IMR-90 (cell line): ENCODE measurements around the gene ZNF621. TPM values are rescaled to one million over a fixed set of nuclear protein-coding genes. Genes with fewer than 3 reads are reported as not detected.

Experiments used
- ATAC-seq: fragments of 200-7000 bp; cut with Tn5 transposase; 2 replicates; pipeline ENCODE4 v1.9.1; 2020; ENCODE audit warnings: low read depth, mild to moderate bottlenecking, moderate library complexity
- BruUV-seq: library from RNA; stranded (reverse); fragments of 400-500 nt; replicated peaks from 2 replicates; lab custom pipeline; 2021; lab: Mats Ljungman, UMichigan
- CTCF ChIA-PET: fragments of 300-600 bp; formaldehyde crosslinking; extraction: SDS; loops from one replicate; lab custom pipeline; 2021; ENCODE audit warnings: antibody characterized with exemption; lab: Yijun Ruan, JAX
- POLR2A ChIA-PET: fragments of 300-600 bp; sonication (Branson Sonifier 250); formaldehyde crosslinking; loops from one replicate; lab custom pipeline; 2022; ENCODE audit warnings: antibody characterized with exemption; ENCODE audit not compliant: unreplicated experiment; lab: Charles Lee
- DNase-seq: peaks from one replicate; pipeline ENCODE4 v3.0.0; 2013
- H2AFZ ChIP-seq: replicated peaks from 2 replicates; pipeline ENCODE3; 2013; ENCODE audit warnings: low read length, mild to moderate bottlenecking; ENCODE audit not compliant: poor library complexity
- H2AK5ac ChIP-seq: 2 replicates; pipeline ENCODE4 v1.6.1; 2013; ENCODE audit warnings: low read depth, low read length, inconsistent platforms
- H2AK9ac ChIP-seq: replicated peaks from 2 replicates; pipeline ENCODE3; 2013; ENCODE audit warnings: mild to moderate bottlenecking, low read depth, low read length, moderate library complexity; ENCODE audit not compliant: poor library complexity
- H2BK120ac ChIP-seq: 2 replicates; pipeline ENCODE4 v1.6.1; 2013; ENCODE audit warnings: low read depth, low read length, inconsistent platforms
- H2BK15ac ChIP-seq: 3 replicates; pipeline ENCODE4 v1.6.1; 2013; ENCODE audit warnings: low read depth, low read length, inconsistent platforms
- H2BK20ac ChIP-seq: 2 replicates; pipeline ENCODE4 v1.6.1; 2013; ENCODE audit warnings: low read depth, mild to moderate bottlenecking, inconsistent platforms, low read length, moderate library complexity
- H2BK5ac ChIP-seq: 2 replicates; pipeline ENCODE4 v1.6.1; 2013; ENCODE audit warnings: mild to moderate bottlenecking, low read depth, low read length, inconsistent platforms; ENCODE audit not compliant: poor library complexity, severe bottlenecking
- H3K14ac ChIP-seq: replicated peaks from 2 replicates; pipeline ENCODE4 v1.6.1; 2013; ENCODE audit warnings: low read depth, low read length, inconsistent platforms
- H3K18ac ChIP-seq: 2 replicates; pipeline ENCODE4 v1.6.1; 2013; ENCODE audit warnings: low read depth, low read length, control low read depth
- H3K23ac ChIP-seq: 2 replicates; pipeline ENCODE4 v1.6.1; 2013; ENCODE audit warnings: low read depth, low read length, inconsistent platforms
- H3K27ac ChIP-seq: 2 replicates; pipeline ENCODE4 v1.5.1; 2013; ENCODE audit warnings: mild to moderate bottlenecking, control low read depth, low read length; ENCODE audit not compliant: insufficient read depth
- H3K27me3 ChIP-seq: 2 replicates; pipeline ENCODE4 v1.6.1; 2013; ENCODE audit warnings: low read length; ENCODE audit not compliant: control insufficient read depth, insufficient read depth
- H3K36me3 ChIP-seq: 2 replicates; pipeline ENCODE4 v1.6.1; 2013; ENCODE audit warnings: low read length, mixed read lengths; ENCODE audit not compliant: control insufficient read depth, insufficient read depth
- H3K4ac ChIP-seq: 2 replicates; pipeline ENCODE4 v1.6.1; 2013; ENCODE audit warnings: low read depth, low read length, inconsistent platforms
- H3K4me1 ChIP-seq: 2 replicates; pipeline ENCODE4 v1.6.1; 2013; ENCODE audit warnings: low read length, mixed read lengths; ENCODE audit not compliant: control insufficient read depth, insufficient read depth
- H3K4me2 ChIP-seq: 2 replicates; pipeline ENCODE4 v1.6.1; 2013; ENCODE audit warnings: low read depth, mild to moderate bottlenecking, control low read depth, low read length, moderate library complexity
- H3K4me3 ChIP-seq: 2 replicates; pipeline ENCODE4 v1.5.1; 2013; ENCODE audit warnings: low read depth, mild to moderate bottlenecking, control low read depth, low read length, moderate library complexity; ENCODE audit not compliant: insufficient read depth
- H3K56ac ChIP-seq: 2 replicates; pipeline ENCODE4 v1.6.1; 2013; ENCODE audit warnings: low read length, inconsistent platforms; ENCODE audit not compliant: insufficient read depth; ENCODE audit errors: extremely low read depth
- H3K79me1 ChIP-seq, 2 experiments: 2 replicates each; pipeline ENCODE4 v1.6.1; 2013; ENCODE audit warnings: low read length in 2 of 2, inconsistent platforms in 1 of 2, low read depth in 1 of 2
- H3K9ac ChIP-seq: 2 replicates; pipeline ENCODE4 v1.6.1; 2013; ENCODE audit warnings: low read depth, low read length, control low read depth
- H3K9me1 ChIP-seq: 2 replicates; pipeline ENCODE4 v1.6.1; 2013; ENCODE audit warnings: low read length, inconsistent platforms; ENCODE audit not compliant: insufficient read depth
- H3K9me3 ChIP-seq: 2 replicates; pipeline ENCODE4 v1.6.1; 2013; ENCODE audit warnings: low read length; ENCODE audit not compliant: control insufficient read depth, insufficient read depth
- H4K20me1 ChIP-seq: 2 replicates; pipeline ENCODE4 v1.6.1; 2013; ENCODE audit warnings: low read length, inconsistent platforms; ENCODE audit not compliant: insufficient read depth
- H4K5ac ChIP-seq: 2 replicates; pipeline ENCODE4 v1.6.1; 2013; ENCODE audit warnings: mild to moderate bottlenecking, low read depth, low read length, control low read depth
- H4K8ac ChIP-seq, 2 experiments: 2 replicates each; pipeline ENCODE4 v1.6.1; 2013; ENCODE audit warnings: low read depth in 2 of 2, low read length in 2 of 2, control low read depth in 1 of 2, inconsistent platforms in 1 of 2
- H4K91ac ChIP-seq: 2 replicates; pipeline ENCODE4 v1.6.1; 2013; ENCODE audit warnings: low read depth, low read length, inconsistent platforms; ENCODE audit not compliant: insufficient read depth
- BHLHE40 ChIP-seq: fragments of 150-350 bp; IDR thresholded peaks from 2 replicates; pipeline ENCODE4 v1.6.1; 2016; ENCODE audit warnings: mild to moderate bottlenecking, low read depth, low read length
- CEBPB ChIP-seq: IDR thresholded peaks from 2 replicates; pipeline ENCODE4 v1.6.1; 2012; ENCODE audit warnings: low read depth, low read length, improper control_type of control experiment
- CHD1 ChIP-seq: IDR thresholded peaks from 2 replicates; pipeline ENCODE4 v1.6.1; 2012; ENCODE audit warnings: low read depth, low read length, improper control_type of control experiment
- FOS ChIP-seq: fragments of 150-350 bp; IDR thresholded peaks from 2 replicates; pipeline ENCODE4 v1.6.1; 2016; ENCODE audit warnings: low read depth, low read length
- MAFK ChIP-seq: IDR thresholded peaks from 2 replicates; pipeline ENCODE4 v1.6.1; 2012; ENCODE audit warnings: low read depth, low read length, improper control_type of control experiment
- MAZ ChIP-seq: IDR thresholded peaks from 2 replicates; pipeline ENCODE4 v1.6.1; 2012; ENCODE audit warnings: low read depth, mild to moderate bottlenecking, low read length, improper control_type of control experiment, moderate library complexity, borderline replicate concordance
- MXI1 ChIP-seq: IDR thresholded peaks from 2 replicates; pipeline ENCODE4 v1.6.1; 2012; ENCODE audit warnings: low read depth, mild to moderate bottlenecking, low read length, moderate library complexity, borderline replicate concordance
- NFE2L2 ChIP-seq: fragments of 150-350 bp; IDR thresholded peaks from 2 replicates; pipeline ENCODE4 v1.6.1; 2016; ENCODE audit warnings: low read depth, mild to moderate bottlenecking, low read length
- RAD21 ChIP-seq: IDR thresholded peaks from 2 replicates; pipeline ENCODE4 v1.6.1; 2012; ENCODE audit warnings: low read length, improper control_type of control experiment
- RCOR1 ChIP-seq: IDR thresholded peaks from 2 replicates; pipeline ENCODE4 v1.6.1; 2012; ENCODE audit warnings: mild to moderate bottlenecking, low read length, improper control_type of control experiment; ENCODE audit not compliant: insufficient replicate concordance
- RFX5 ChIP-seq: IDR thresholded peaks from 2 replicates; pipeline ENCODE4 v1.8.0; 2012; ENCODE audit warnings: low read depth, mild to moderate bottlenecking, low read length, moderate library complexity
- WGBS, 2 experiments: methylation state at CpG; one replicate each; pipeline versions ENCODE4 v1.1.5 to v1.1.7; 2013; ENCODE audit warnings: missing lambda C conversion rate in 2 of 2; ENCODE audit not compliant: insufficient read length in 1 of 2; ENCODE audit errors: extremely low coverage in 2 of 2; 5-methylcytosine and 5-hydroxymethylcytosine counted together
- dilution Hi-C: fragments of 300-500 bp; cut with HindIII; formaldehyde crosslinking; loops from one replicate; pipeline ENCODE4 v1.14.3; 2018; ENCODE audit warnings: low sequenced_read_pairs; ENCODE audit not compliant: unreplicated experiment
- in situ Hi-C: fragments of 300-500 bp; cut with MboI; formaldehyde crosslinking; loops from 3 replicates; pipeline ENCODE4 v1.14.3; 2019; ENCODE audit warnings: low sequenced_read_pairs, inconsistent platforms, mixed read lengths
- intact Hi-C: fragments of 100-400 bp; cut with micrococcal nuclease; formaldehyde crosslinking; loops from 2 replicates; pipeline ENCODE4 v1.10.0; 2022
- polyA plus RNA-seq, 3 experiments: library from polyadenylated mRNA; depleted of rRNA; stranded (reverse); fragments of >200 nt; gene quantifications; 2 replicates each; pipeline ENCODE4 v1.2.3, GENCODE V29; 2012; ENCODE audit warnings: low replicate concordance in 1 of 3
- total RNA-seq: library from RNA; depleted of rRNA; stranded (reverse); fragments of >200 nt; gene quantifications from 2 replicates; pipeline ENCODE4 v1.2.3, GENCODE V29; 2012
- TF ChIP-seq, protein P1 (sequence below): conservative IDR thresholded peaks from 2 replicates; pipeline ENCODE4 v1.5.1; 2012; ENCODE audit warnings: mild to moderate bottlenecking, low read depth, low read length, improper control_type of control experiment

ZNF621 gene
- total and polyA plus RNA-seq, 2 of the 4 experiments (the other 2 are of a cell fraction), result 7.3 to 8.3 TPM

DNA sequence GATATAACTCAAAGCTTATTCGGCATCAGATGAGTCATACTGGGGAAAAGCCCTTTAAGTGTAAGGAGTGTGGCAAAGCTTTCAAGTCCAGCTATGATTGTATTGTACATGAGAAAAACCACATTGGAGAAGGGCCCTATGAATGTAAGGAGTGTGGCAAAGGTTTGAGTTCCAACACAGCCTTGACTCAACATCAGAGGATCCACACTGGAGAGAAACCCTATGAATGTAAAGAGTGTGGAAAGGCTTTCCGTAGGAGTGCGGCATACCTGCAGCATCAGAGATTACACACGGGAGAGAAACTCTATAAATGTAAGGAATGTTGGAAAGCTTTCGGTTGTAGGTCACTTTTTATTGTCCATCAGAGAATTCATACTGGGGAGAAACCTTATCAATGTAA is 7.5 kb downstream of the ZNF621 start:
- Histone ChIP-seq H3K4me1 (no peaks in the 10 kb centered on the region), H3K27me3 (no peaks in the 10 kb centered on the region), H2BK5ac (no peak overlapping the region), H3K18ac (no peak overlapping the region), H3K4ac (no peak overlapping the region), H4K20me1 (no peaks in the 10 kb centered on the region), H3K14ac (no peak overlapping the region), H3K4me3 (no peak overlapping the region), H3K9me3 (peaks cover 20% of the 10 kb centered on the region), H2BK120ac (no peak overlapping the region), H4K8ac (no peak overlapping the region), H3K79me1 (peaks cover 7 to 12% of the 10 kb centered on the region in 2 experiments; a peak in 2 of 4 replicates), H3K9ac (no peak overlapping the region), H3K27ac (no peak overlapping the region), H3K4me2 (no peak overlapping the region), H3K36me3 (peaks cover 57% of the 10 kb centered on the region), H3K9me1 (no peaks in the 10 kb centered on the region), H2BK15ac (no peak overlapping the region), H4K91ac (no peak overlapping the region), H2AK9ac (no peak overlapping the region), H3K23ac (no peak overlapping the region), H2AK5ac (no peak overlapping the region), H4K5ac (no peak overlapping the region), H2AFZ (no peak overlapping the region), H2BK20ac (no peak overlapping the region), H3K56ac (no peak overlapping the region)
- intact Hi-C loops (no loop called here), in situ Hi-C loops (no loop called here), dilution Hi-C loops (no loop called here)
- ChIA-PET CTCF (no interaction called here), POLR2A (no interaction called here)
- WGBS, 2 experiments, result no CpG with 5 or more reads among the region's 5 CpGs
- DNase-seq (no peak), ATAC-seq (no peak)
- TF ChIP-seq RAD21 (no peak), CEBPB (no peak), BHLHE40 (no peak), FOS (no peak), NFE2L2 (no peak), CHD1 (no peak), MXI1 (no peak), RFX5 (no peak), RCOR1 (no peak), MAZ (no peak), MAFK (no peak)
- TF ChIP-seq, protein P1, sequence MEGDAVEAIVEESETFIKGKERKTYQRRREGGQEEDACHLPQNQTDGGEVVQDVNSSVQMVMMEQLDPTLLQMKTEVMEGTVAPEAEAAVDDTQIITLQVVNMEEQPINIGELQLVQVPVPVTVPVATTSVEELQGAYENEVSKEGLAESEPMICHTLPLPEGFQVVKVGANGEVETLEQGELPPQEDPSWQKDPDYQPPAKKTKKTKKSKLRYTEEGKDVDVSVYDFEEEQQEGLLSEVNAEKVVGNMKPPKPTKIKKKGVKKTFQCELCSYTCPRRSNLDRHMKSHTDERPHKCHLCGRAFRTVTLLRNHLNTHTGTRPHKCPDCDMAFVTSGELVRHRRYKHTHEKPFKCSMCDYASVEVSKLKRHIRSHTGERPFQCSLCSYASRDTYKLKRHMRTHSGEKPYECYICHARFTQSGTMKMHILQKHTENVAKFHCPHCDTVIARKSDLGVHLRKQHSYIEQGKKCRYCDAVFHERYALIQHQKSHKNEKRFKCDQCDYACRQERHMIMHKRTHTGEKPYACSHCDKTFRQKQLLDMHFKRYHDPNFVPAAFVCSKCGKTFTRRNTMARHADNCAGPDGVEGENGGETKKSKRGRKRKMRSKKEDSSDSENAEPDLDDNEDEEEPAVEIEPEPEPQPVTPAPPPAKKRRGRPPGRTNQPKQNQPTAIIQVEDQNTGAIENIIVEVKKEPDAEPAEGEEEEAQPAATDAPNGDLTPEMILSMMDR, result no peak
- BruUV-seq, result no TSS peak
